Stomach (tissue), 4 donors: ENCODE results near the gene SMG9.

ENCODE experiments used
- EP300 ChIP-seq: sonication (generic); formaldehyde crosslinking; IDR thresholded peaks from one replicate; pipeline ENCODE4 v1.6.1; 2017; ENCODE audit warnings: antibody characterized with exemption
- POLR2A ChIP-seq, 4 donors: fragments of 450-650 bp; IDR thresholded peaks; one replicate each; pipeline ENCODE4 v1.6.1; 2016; ENCODE audit warnings: antibody characterized with exemption in 4 of 4, control low read depth in 2 of 4, mild to moderate bottlenecking in 1 of 4, moderate library complexity in 1 of 4
- TF ChIP-seq, protein P1 (sequence below), 7 experiments: fragments of 450-650 bp in 4 of 7; fragments of 200-600 bp in 3 of 7; sonication (generic) in 3 of 7; IDR thresholded peaks; one replicate each; pipeline ENCODE4 v1.5.1; 2016 to 2019; ENCODE audit warnings: antibody characterized with exemption in 7 of 7, control low read depth in 2 of 7, mild to moderate bottlenecking in 1 of 7

DNA sequence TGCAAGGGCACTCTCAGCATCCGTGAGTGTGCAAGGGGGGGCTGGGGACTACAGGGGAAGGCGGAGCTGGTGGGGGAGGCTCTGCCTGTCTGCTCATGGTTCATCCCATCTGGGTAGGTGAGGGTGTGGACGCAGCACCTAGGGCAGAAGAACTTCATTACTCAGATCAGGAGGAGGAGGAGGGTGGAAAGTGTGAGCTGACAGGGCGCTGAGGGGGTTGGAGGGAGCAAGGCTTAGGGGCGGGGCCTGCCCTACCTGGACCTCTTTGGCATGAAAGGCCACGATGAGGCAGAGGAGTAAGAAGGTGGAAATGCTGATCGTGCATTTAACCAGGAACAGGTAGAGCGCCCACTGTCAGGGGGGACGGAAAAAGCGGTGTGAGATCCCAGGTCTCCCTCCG lies 21.5 kb upstream of the SMG9 start:
- TF ChIP-seq, protein P1, sequence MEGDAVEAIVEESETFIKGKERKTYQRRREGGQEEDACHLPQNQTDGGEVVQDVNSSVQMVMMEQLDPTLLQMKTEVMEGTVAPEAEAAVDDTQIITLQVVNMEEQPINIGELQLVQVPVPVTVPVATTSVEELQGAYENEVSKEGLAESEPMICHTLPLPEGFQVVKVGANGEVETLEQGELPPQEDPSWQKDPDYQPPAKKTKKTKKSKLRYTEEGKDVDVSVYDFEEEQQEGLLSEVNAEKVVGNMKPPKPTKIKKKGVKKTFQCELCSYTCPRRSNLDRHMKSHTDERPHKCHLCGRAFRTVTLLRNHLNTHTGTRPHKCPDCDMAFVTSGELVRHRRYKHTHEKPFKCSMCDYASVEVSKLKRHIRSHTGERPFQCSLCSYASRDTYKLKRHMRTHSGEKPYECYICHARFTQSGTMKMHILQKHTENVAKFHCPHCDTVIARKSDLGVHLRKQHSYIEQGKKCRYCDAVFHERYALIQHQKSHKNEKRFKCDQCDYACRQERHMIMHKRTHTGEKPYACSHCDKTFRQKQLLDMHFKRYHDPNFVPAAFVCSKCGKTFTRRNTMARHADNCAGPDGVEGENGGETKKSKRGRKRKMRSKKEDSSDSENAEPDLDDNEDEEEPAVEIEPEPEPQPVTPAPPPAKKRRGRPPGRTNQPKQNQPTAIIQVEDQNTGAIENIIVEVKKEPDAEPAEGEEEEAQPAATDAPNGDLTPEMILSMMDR (IDR thresholded peaks at IDR 0.05) = no peak
- TF ChIP-seq EP300 (no peak), POLR2A (IDR thresholded peaks at IDR 0.05) (no peak)
